GM21825 (cell line): Measurements from ENCODE around the gene CLEC20A.
"Not testable (repeated sequence)": the region's sequence is repeated elsewhere in the genome, so short reads cannot be mapped to it uniquely, and the experiment has no call there.

Experiments used
- ATAC-seq: cut with Tn5 transposase; IDR thresholded peaks from one replicate; pipeline ENCODE4 v1.9.1; 2021; ENCODE audit warnings: mild to moderate bottlenecking, moderate library complexity; ENCODE audit not compliant: unreplicated experiment

CLEC20A gene

GRCh38 chr1:178529364-178530036 is 32.7 kb upstream of the CLEC20A start:
- no peak for ATAC-seq

DNA sequence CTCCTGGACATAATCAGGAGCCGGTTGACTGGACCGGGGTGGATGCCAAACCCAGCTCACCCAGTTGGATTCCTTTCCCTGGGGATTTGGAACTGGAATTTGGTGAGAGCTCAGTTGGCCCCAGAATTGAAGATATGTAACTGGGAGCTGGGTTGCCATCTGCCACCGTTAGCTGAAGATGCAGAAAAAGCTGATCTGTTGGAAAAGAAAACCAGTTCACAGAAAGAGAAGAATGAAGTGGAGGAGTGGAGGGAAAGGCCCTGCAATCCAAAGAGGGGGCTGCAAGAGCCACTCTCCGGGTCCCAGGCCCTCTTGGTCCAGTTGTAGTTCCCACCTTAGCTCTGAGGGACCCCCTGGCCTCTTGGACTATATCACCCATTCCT is 32.2 kb upstream of the CLEC20A start:
- ATAC-seq = no peak

GRCh38 chr1:178528228-178528952 is 31.6 kb upstream of the CLEC20A start:
- ATAC-seq = no peak

DNA sequence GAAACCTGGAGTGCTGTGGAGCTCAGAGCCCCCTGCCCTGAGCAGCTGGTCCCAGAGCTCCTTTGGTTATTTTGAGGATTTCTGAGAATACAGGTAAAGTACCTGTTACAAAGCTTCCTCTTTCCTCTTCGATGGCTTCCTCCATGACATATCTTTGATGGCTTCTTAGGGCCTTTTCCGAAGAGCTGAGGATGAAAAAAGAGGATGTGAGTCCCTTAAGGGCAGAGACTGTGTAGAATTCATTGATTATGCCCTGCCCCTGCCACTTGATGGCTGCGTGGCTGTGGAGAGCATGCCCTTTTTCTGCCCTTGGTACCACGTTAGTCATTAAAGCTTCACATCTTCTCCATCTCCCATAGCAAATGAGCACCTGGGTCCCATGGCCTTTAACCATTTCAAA is 30.4 kb upstream of the CLEC20A start:
- ATAC-seq = no peak

DNA sequence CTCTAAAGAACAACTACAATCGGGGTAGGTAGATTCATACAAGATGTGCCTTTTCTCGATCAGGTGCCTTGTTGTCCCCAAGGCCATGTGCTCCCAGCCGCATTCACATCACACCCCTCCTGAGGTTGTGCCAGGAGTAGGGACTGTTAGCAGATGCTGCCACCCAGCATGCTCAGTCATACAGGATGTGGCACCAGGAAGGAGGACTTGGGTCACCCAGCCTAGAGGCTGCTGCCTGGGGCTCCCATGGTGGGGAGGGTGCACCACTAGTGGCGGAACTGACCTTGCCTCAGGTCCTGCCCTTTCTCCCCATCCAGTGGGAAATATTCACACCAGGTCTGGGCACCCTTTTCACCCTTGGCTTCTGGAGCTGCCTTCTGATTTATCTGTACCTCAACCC is 24.5 kb upstream of the CLEC20A start:
- ATAC-seq = no peak

DNA sequence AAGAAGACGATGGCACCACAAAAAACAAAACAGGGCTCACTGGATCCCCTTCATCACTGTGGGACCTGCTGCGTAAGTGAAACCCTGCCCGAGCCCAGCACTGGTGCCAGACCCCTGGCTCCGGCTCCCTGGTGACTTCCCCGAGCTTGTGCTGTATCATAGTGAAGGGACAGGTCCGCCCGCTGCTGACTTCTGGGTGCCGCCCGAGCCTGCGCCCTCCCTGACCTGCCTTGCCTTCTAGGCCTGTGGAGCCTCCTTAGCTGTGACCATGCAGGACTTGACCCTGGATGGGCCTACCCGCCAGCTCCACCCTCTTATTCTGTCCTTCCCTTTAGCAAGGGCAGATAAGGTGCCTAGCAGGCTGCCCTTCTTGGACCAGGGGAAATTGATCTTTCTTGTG is 24.0 kb upstream of the CLEC20A start:
- ATAC-seq = no peak

GRCh38 chr1:178518894-178519293 is 22.1 kb upstream of the CLEC20A start:
- no peak for ATAC-seq

DNA sequence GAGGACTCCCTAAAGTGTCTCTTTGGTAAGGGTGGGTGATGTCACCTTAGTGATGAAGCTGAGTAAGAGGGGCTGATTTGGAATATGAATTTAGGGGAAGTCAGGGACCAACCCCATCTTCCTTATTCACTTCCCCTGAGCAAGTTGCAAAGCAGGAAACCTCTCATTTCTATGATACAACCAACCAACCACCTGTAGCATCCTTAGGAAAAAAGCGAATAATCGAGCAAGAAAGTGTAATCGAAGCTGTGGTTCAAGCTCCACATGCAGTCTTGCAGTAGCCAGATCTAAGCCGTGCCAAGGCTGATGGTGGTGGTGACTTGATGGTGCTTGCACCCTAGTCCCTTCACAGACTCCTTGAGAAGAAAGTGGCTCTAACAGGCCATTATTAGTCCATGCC is 19.3 kb upstream of the CLEC20A start:
- no peak for ATAC-seq

- ATAC-seq = no peak
Measured at GRCh38 chr1:178513278-178513983, 16.7 kb upstream of the CLEC20A start.

DNA sequence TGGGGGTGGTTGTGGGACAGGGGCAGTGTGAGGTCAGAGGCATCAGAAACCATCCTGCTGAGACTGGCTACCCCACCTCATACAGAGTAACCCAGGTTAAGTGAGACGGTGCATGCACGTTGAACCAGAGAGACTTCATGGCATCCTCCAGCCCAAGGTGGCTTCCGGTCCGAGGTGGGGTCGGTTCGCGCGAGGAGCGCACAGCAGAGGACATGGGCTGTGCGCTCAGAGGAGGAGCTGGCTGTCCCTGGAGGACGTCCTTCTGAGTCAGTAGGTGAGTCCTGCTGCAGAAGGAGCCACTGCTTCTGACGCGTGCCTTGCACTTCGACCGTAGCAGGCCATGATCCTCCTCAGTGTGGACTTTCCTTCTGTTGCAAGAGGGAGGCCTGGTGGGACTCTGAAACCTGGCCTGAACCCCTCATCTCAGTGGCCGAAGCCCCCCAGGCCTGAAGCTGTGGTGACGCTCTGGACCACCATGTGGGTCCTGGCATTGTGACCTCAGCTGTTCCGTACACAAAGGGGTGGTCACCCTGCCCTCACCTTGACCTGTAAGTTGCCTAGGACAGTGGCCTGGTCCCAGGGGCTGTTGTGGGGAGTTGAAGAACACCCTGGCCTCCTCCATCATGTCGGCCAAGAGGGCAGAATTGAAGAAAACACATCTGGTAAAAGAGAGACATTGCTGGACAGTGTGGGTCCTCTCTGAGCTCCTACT is 16.0 kb upstream of the CLEC20A start, which contains the start of gene TEX35:
Gene TEX35 (plus strand): TSS at position 544 of the 712 bp plus-strand sequence. CDS start 80 bp downstream, at position 624.
- ATAC-seq = no peak

DNA sequence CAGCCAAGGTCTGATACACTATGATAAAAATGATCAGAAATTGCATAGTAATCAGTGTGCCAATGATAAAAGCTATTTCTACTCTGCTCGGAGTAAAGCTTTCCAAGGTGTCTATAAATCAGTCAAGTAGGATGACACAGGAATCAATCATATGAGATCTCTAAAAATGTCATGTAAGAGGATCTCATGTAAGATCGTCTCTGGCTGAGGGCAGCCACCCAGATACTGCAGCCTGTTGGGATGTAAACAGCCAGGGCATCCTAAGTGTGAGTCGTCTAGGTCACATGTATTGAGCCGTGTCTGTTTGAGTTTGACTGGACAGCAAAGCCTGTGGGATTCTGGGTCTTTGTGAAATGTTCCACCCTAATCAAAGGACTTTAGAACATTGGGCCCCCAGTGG is 13.4 kb upstream of the CLEC20A start:
- no peak for ATAC-seq

- no peak for ATAC-seq
Measured at GRCh38 chr1:178509414-178510007, 12.7 kb upstream of the CLEC20A start.

DNA sequence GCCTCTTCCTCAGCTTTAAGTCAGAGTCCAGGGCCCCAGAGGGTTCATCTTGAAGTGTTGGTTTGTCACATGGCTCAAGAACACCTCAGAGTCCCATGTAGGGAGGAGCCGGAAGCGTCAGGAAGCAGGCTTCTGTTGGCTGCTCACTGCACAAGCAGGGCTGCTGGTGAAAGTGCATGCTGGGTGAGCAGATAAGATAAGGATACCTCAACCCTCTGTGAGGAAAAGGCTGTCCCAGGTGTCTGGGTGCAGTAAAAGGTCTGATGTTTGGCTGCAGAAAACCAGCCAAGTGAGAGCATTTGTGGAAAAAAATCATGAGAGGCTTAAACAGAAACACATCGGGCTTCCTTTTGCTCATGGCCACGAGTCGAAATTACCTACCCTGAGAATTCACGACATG is 9.9 kb upstream of the CLEC20A start:
- no peak for ATAC-seq

GRCh38 chr1:178506177-178506576 is 9.4 kb upstream of the CLEC20A start:
- no peak for ATAC-seq

- ATAC-seq = no peak
Measured at GRCh38 chr1:178504286-178504685, 7.5 kb upstream of the CLEC20A start.

- ATAC-seq = no peak
Measured at GRCh38 chr1:178503849-178504248, 7.1 kb upstream of the CLEC20A start.

GRCh38 chr1:178503316-178503715 is 6.6 kb upstream of the CLEC20A start:
- not testable (repeated sequence) for ATAC-seq

DNA sequence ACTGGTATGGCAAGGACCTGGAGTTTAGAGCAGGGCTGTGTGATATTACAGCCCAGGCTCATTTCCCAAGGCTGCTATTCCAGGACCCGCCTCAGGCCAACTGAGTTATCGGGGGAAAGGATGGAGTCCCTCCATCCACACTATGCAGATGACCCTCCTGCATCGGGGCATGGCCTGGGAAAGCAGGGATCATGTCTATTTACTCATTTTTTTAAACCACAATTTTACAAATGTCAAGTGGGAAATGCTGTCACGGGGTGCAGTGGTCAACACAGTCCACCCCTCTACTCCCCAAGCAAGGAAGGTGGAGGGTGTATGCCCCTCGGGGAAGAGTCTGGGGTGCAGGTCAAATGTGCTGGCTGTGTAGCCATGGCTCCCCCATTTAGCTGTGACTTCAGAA is 6.1 kb upstream of the CLEC20A start:
- no peak for ATAC-seq

- ATAC-seq = no peak
Measured at GRCh38 chr1:178502330-178502714, 5.6 kb upstream of the CLEC20A start.

GRCh38 chr1:178501705-178502329 is 5.1 kb upstream of the CLEC20A start:
- ATAC-seq = peak; percentile 86
